Mucosa of gallbladder (tissue), 1 donor: Measurements from ENCODE around the gene TADA3. TPM values are rescaled to one million over a fixed set of nuclear protein-coding genes. Genes with fewer than 3 reads are reported as not detected.
"Not testable (repeated sequence)": the region's sequence is repeated elsewhere in the genome, so short reads cannot be mapped to it uniquely, and the experiment has no call there.

Experiments
- DNase-seq: peaks from one replicate; pipeline ENCODE4 v3.0.0-alpha.2; 2020; ENCODE audit warnings: low spot score
- total RNA-seq: library from RNA; stranded (reverse); gene quantifications from one replicate; pipeline ENCODE4 v1.2.1, GENCODE V29; 2021
- donor health status: DM: no; HTN: no; CAD: no.

TADA3 gene
- total RNA-seq, 1 donor from 2014 or later, result 63.3 TPM

GRCh38 chr3:9783954-9784353 lies 8.3 kb downstream of the TADA3 start:
- DNase-seq, result no peak

- DNase-seq, result no peak
Measured at GRCh38 chr3:9782770-9783169, 9.5 kb downstream of the TADA3 start.

GRCh38 chr3:9781978-9782603 lies 10.2 kb downstream of the TADA3 start:
- no peak for DNase-seq

GRCh38 chr3:9781551-9781950 lies 10.7 kb downstream of the TADA3 start:
- DNase-seq, result no peak

GRCh38 chr3:9780910-9781309 lies 11.4 kb downstream of the TADA3 start:
- DNase-seq, result no peak

- DNase-seq, result no peak
Measured at GRCh38 chr3:9780458-9780812, 11.8 kb downstream of the TADA3 start.

- peak; percentile 30 for DNase-seq
Measured at GRCh38 chr3:9779721-9780457, 12.4 kb downstream of the TADA3 start.

GRCh38 chr3:9779075-9779593 lies 13.1 kb downstream of the TADA3 start:
- DNase-seq, result no peak

- no peak for DNase-seq
Measured at GRCh38 chr3:9778143-9779074, 13.9 kb downstream of the TADA3 start.

- DNase-seq, result no peak
Measured at GRCh38 chr3:9777694-9778021, 14.6 kb downstream of the TADA3 start.

- no peak for DNase-seq
Measured at GRCh38 chr3:9776896-9777693, 15.2 kb downstream of the TADA3 start.

- not testable (repeated sequence) for DNase-seq
Measured at GRCh38 chr3:9771007-9771406, 21.3 kb downstream of the TADA3 start.

GRCh38 chr3:9770276-9770812 lies 21.9 kb downstream of the TADA3 start:
- peak; percentile 89 for DNase-seq

- peak; percentile 82 for DNase-seq
Measured at GRCh38 chr3:9769426-9770275, 22.6 kb downstream of the TADA3 start, which contains the start of gene CAMK1. CAMK1 (minus strand) TSS chr3:9769947; CDS start chr3:9767749, 2,198 bp downstream.

- no peak for DNase-seq
Measured at GRCh38 chr3:9769012-9769411, 23.3 kb downstream of the TADA3 start.

GRCh38 chr3:9768141-9768775 lies 24.0 kb downstream of the TADA3 start:
- DNase-seq, result no peak

- DNase-seq, result no peak
Measured at GRCh38 chr3:9767418-9767817, 24.9 kb downstream of the TADA3 start.

- no peak for DNase-seq
Measured at GRCh38 chr3:9765865-9766264, 26.4 kb downstream of the TADA3 start.

GRCh38 chr3:9762871-9763270 lies 29.4 kb downstream of the TADA3 start:
- DNase-seq, result no peak

GRCh38 chr3:9761919-9762318 lies 30.4 kb downstream of the TADA3 start:
- no peak for DNase-seq
